NCI-H1105 (cell line): ENCODE results near the gene CSF3R.

Experiments
- DNase-seq: peaks from one replicate; lab custom pipeline; 2025; lab: John Stamatoyannopoulos, UW

Gene CSF3R

DNA sequence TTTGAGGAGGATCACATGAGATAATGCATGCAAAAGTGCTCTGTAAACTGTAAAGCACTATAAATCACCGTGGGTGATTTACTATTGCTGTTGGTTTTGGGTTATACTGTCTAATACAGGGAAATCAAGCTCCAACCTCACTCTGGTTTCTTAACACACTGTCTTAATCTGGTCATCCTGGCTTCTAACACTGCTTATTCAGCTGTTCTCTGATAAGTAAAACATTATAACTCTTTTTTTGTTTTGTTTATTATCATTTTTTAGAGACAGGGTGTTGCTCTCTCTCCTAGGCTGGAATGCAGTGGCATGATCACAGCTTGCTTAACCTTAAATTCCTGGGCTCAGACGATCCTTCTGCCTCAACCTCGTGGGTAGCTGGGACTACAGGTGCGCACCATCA, 63.1 kb downstream of the CSF3R start:
- no peak for DNase-seq

DNA sequence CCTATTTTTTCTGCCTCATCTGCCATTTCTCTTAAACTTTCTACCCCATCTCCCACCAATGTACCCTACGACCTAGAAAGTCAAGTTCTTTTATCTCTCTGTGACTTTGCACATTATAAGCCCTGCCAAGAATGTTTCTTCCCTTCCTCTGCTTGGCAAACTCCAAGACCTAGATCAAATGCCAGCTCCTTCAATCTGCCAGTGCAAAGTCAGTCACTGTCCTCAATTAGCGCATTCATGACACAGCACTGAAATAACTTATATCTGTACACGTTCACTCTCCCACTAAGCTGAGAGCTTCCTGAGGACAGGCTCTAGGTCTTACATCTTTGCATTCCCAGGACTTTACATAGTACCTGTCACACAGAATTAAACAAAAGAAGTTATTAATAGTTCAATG, 63.6 kb downstream of the CSF3R start:
- no peak for DNase-seq

DNA sequence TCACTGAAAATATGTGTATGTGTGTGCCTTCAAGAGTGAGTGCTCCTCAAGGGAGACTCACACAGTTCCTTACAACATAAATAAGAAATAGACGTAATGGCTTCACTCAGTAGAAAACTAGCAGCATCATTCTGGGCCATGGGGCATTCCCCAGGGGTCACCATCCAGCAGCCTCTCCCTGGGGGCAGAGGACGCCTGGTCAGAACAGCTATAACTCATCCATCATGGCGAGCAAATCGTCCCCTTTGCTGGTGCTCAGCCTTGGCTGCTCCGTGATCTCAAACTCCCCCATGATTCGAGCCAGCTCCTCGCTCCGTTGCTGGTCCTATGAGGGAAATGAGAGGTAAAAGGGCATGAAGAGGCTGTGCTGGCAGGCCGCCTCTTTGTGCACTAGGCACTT, 64.8 kb downstream of the CSF3R start:
- no peak for DNase-seq
